Measurements from ENCODE around the gene RBM23. TPM values are rescaled to one million over a fixed set of nuclear protein-coding genes. Genes with fewer than 3 reads are reported as not detected.

The RBM23 gene
- total and polyA plus RNA-seq, 2 of the 8 experiments (the other 6 are each of a cell fraction or from before 2014, with no cell fraction given) = 41.2 to 43.3 TPM

- Histone ChIP-seq H2AFZ (ENCODE audit: low read length) (no peak overlapping the region), H3K9me3 (ENCODE audit: insufficient read depth in 2 of 2, low read depth in 1 of 2, low read length in 1 of 2) (no peaks in the 10 kb centered on the region), H2BK20ac (ENCODE audit: low read length) (no peak overlapping the region), H3K27me3 (replicated peaks in 1 of 4; ENCODE audit: control insufficient read depth in 3 of 4, extremely low read depth in 1 of 4, insufficient read depth in 3 of 4, low read length in 3 of 4) (peaks cover 10 to 35% (median 28%) of the 10 kb centered on the region in 4 experiments), H2BK5ac (ENCODE audit: low read depth, low read length) (no peak overlapping the region), H2BK12ac (ENCODE audit: low read depth, low read length) (no peak overlapping the region), H2BK15ac (ENCODE audit: low read length) (no peak overlapping the region), H2BK120ac (replicated peaks; ENCODE audit: low read depth, low read length) (no peak overlapping the region), H3K9ac (replicated peaks in 1 of 4; ENCODE audit: extremely low read depth in 1 of 4, low read depth in 3 of 4, low read length in 3 of 4) (no peak overlapping the region), H4K91ac (replicated peaks; ENCODE audit: insufficient read length, low read length) (no peak overlapping the region), H3K4ac (replicated peaks; ENCODE audit: insufficient read length, low read depth, low read length) (no peak overlapping the region), H4K20me1 (replicated peaks in 1 of 2; ENCODE audit: control insufficient read depth in 1 of 2, insufficient read depth in 2 of 2, low read length in 2 of 2) (peaks cover 2 to 5% of the 10 kb centered on the region in 2 experiments), H3K14ac (ENCODE audit: insufficient read length) (no peak overlapping the region), H3K79me1 (ENCODE audit: low read depth, low read length) (no peaks in the 10 kb centered on the region), H3K36me3 (ENCODE audit: control insufficient read depth in 2 of 4, insufficient read depth in 4 of 4, low read length in 3 of 4) (no peaks in the 10 kb centered on the region), H3K4me1 (replicated peaks in 1 of 4; ENCODE audit: control insufficient read depth in 3 of 4, insufficient read depth in 4 of 4, low read length in 3 of 4) (peaks cover 0 to 8% (median 4%) of the 10 kb centered on the region in 4 experiments; a peak in 2 of 7 replicates), H3K4me2 (ENCODE audit: insufficient read depth in 1 of 2, low read depth in 2 of 2, low read length in 2 of 2) (no peak overlapping the region), H3K56ac (replicated peaks; ENCODE audit: insufficient read length, low read depth, low read length) (no peak overlapping the region), H3K79me2 (ENCODE audit: control insufficient read depth in 1 of 2, insufficient read depth in 2 of 2, low read length in 2 of 2) (no peaks in the 10 kb centered on the region), H4K5ac (ENCODE audit: insufficient read length, low read depth, low read length) (no peak overlapping the region), H4K8ac (ENCODE audit: extremely low read depth, insufficient read depth, low read length) (no peak overlapping the region), H3K27ac (ENCODE audit: low read depth, low read length) (no peak overlapping the region), H3K4me3 (ENCODE audit: extremely low read depth in 1 of 4, insufficient read depth in 2 of 4, low read depth in 3 of 4, low read length in 4 of 4) (no peak overlapping the region), H3K23me2 (ENCODE audit: low read depth, low read length) (no peaks in the 10 kb centered on the region), H2AK5ac (ENCODE audit: low read depth, low read length) (no peak overlapping the region), H3K23ac (ENCODE audit: insufficient read length) (no peak overlapping the region), H3K18ac (ENCODE audit: extremely low read depth, low read length) (no peak overlapping the region)
- CTCF ChIA-PET (ENCODE audit: partially characterized antibody) = interaction anchor here (0.6 to 14.2 kb wide), 11 partner anchors 9 to 340 kb away, joined by 3 to 158 read pairs (median 3); partner anchors contain the start of genes LRP10 and REM2
- no peak for DNase-seq (ENCODE audit: low read depth in 1 of 2, low spot score in 2 of 2)
- no peak for FAIRE-seq
- POLR2A ChIA-PET (ENCODE audit: partially characterized antibody) = interaction anchor here (2.4 kb wide), 1 partner anchor 11 kb away, joined by 8 read pairs; no protein-coding TSS in a partner anchor
- WGBS, 2 experiments (ENCODE audit: extremely low coverage in 1 of 2, insufficient coverage in 1 of 2, insufficient read length in 1 of 2, insufficient replicate concordance in 2 of 2, low coverage in 1 of 2, low lambda C conversion rate in 2 of 2, missing lambda C conversion rate in 1 of 2) = 90% methylated on average over 1 of the region's 1 CpG; no CpG with 5 or more reads in 1 of the 2 experiments
- TF ChIP-seq ZNF274 (IDR thresholded peaks at IDR 0.05; ENCODE audit: borderline replicate concordance, extremely low read depth, low read length) = no peak
- TF ChIP-seq SP2 (IDR thresholded peaks at IDR 0.05; ENCODE audit: low read length) = no peak
- no peak for TF ChIP-seq KDM1A (IDR thresholded peaks at IDR 0.05; ENCODE audit: borderline replicate concordance, low read length)
- TF ChIP-seq FOSL1 (IDR thresholded peaks at IDR 0.05; ENCODE audit: insufficient read depth, low read depth, low read length) = no peak
- no peak for TF ChIP-seq RAD21 (IDR thresholded peaks at IDR 0.05 in 1 of 2, conservative IDR thresholded peaks at IDR 0.05 in 1 of 2; ENCODE audit: low read depth in 2 of 2, low read length in 2 of 2)
- no peak for TF ChIP-seq TCF12 (IDR thresholded peaks at IDR 0.05; ENCODE audit: low read depth, low read length)
- no peak for TF ChIP-seq HDAC2 (IDR thresholded peaks at IDR 0.05; ENCODE audit: borderline replicate concordance in 1 of 2, low read depth in 2 of 2, low read length in 2 of 2)
- no peak for TF ChIP-seq ATF3 (IDR thresholded peaks at IDR 0.05; ENCODE audit: insufficient read depth, low read depth, low read length)
- no peak for TF ChIP-seq SIX5 (IDR thresholded peaks at IDR 0.05; ENCODE audit: low read depth, low read length)
- no peak for TF ChIP-seq MAFK (IDR thresholded peaks at IDR 0.05; ENCODE audit: low read depth, low read length)
- no peak for TF ChIP-seq BRCA1 (IDR thresholded peaks at IDR 0.05; ENCODE audit: low read depth, low read length)
- TF ChIP-seq TEAD4 (IDR thresholded peaks at IDR 0.05; ENCODE audit: low read depth, low read length) = no peak
- TF ChIP-seq RFX5 (IDR thresholded peaks at IDR 0.05; ENCODE audit: borderline replicate concordance, low read depth, low read length) = no peak
These were observed 23.5 kb downstream of the RBM23 start for GRCh38 chr14:22895402-22895801.
